Adrenal gland (tissue), 5 donors: ENCODE measurements around the gene AKAP13.

Experiments
- CTCF ChIP-seq, 6 experiments: fragments of 450-650 bp in 4 of 6; fragments of 200-600 bp in 2 of 6; sonication (generic) in 1 of 6; IDR thresholded peaks; 1 replicate in 5 of 6; 2 replicates in 1 of 6; pipeline versions ENCODE4 v1.5.1 to v1.8.0; 2016 to 2021; ENCODE audit warnings: antibody characterized with exemption in 6 of 6, mild to moderate bottlenecking in 2 of 6, moderate library complexity in 1 of 6
- POLR2A ChIP-seq, 2 donors: fragments of 450-650 bp; IDR thresholded peaks; one replicate each; pipeline ENCODE4 v1.6.1; 2017; ENCODE audit warnings: antibody characterized with exemption in 2 of 2, mild to moderate bottlenecking in 2 of 2, moderate library complexity in 1 of 2
- donor health status: DM: no; HTN: no; CAD: no.

GRCh38 chr15:85562824-85563223 lies 182.4 kb downstream of the AKAP13 start:
- TF ChIP-seq CTCF (IDR thresholded peaks at IDR 0.05) (no peak), POLR2A (IDR thresholded peaks at IDR 0.05) (no peak)
